ENCODE results near the gene RNF157. TPM values are rescaled to one million over a fixed set of nuclear protein-coding genes. Genes with fewer than 3 reads are reported as not detected.

RNF157 gene
- total and polyA plus RNA-seq, 9 of the 15 experiments (the other 6 are each of a cell fraction or from before 2014, with no cell fraction given) = 8.1 to 31.7 (median 20.8) TPM

DNA sequence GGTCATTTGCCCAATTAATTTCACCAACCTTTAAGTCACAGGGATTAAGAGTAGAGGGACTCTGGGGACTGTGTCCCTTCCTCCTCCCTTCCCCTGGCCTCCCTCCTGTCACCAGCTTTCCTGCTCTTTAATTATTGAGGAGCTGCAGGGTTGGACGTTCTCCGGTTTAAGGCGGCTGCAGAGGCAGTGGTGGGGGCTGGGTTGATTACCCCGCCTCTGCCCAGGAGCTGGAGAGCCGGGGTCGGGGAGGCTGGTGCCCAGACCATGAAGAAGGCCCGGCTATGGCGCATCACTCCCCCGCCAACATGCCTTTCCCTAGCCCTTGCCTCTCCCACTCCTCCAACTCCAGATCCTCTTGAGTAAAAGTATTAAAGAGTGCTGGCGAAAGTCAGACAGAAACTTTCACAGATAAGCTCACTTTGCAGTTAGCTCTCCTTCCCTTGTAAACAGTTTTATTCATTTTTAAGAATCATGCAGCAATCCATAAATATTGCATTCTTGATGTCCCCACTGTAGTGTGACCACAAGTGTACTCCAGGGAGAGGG is 98.2 kb downstream of the RNF157 start:
- POLR2A ChIA-PET = interaction anchor here (0.6 to 4.3 kb wide), 5 partner anchors 8 to 129 kb away, joined by 3 to 28 read pairs (median 5); no protein-coding TSS in a partner anchor
- 48% methylated on average over 10 of the region's 10 CpGs for WGBS (ENCODE audit: insufficient coverage, low coverage, missing lambda C conversion rate)

DNA sequence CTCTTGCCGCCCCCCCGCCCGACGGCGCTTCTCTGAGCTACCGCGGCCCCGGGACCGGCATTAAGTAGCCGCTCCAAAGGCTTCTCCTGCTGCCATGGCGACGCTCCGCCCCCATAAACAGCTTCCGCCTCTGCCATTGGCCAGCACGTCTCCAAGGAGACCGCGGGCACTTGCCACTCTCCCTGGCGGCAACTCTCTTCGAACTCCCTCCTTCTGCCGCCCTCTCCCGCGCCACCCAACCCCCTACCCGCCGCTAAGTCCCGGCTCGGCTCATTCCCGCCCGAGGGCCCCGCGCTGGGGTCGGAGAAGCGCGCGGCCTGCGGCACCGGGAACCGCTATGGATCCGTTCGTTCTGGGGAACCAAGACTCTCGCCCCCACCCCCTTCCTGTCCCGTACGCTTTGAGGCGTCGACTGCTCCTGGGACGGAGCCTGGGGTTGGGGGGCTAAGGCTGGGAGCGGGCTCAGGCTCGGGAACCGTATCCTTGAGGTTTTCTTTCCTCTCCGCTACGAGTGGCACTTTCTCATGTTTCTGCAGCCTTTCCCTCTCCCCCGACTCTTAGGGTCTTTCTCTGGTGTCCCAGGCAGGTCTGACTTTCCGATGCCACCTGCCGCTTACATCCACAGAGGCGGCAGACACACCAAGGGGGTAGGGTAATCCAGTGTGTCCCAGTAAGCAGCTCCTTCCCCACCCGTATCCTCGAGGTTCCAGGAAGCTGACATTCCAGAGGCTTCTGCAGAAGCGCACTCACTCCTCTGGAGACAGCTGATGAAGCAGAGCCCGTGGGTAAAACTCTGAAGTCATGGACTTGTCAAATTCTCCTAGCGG is 98.9 kb downstream of the RNF157 start, which contains the start of gene FOXJ1:
Gene FOXJ1 (minus strand): TSS at position 34 of the 827 bp plus-strand sequence. CDS start 850 bp downstream, outside the sequence.
- 11% methylated on average over 41 of the region's 59 CpGs for WGBS (ENCODE audit: insufficient coverage, low coverage, missing lambda C conversion rate)
- DNase-seq (ENCODE audit: extremely low read depth in 1 of 4, low spot score in 3 of 4) = peak; percentile 85 to 99 (median 98)
- peak within 1 kb of the TSS; percentile 18 to 87; a peak in 2 of 4 replicates for H3K9ac ChIP-seq (ENCODE audit: insufficient read depth in 1 of 2, low read depth in 2 of 2, low read length in 2 of 2)
- in situ Hi-C loops (cut with MboI) (no loop called here), intact Hi-C loops (cut with micrococcal nuclease) (no loop called here)
- ChIA-PET POLR2A (interaction anchor here (0.6 to 4.3 kb wide), 9 partner anchors 10 to 100 kb away, joined by 3 to 28 read pairs (median 3); no protein-coding TSS in a partner anchor), CTCF (ENCODE audit: low intra/inter-chr PET ratio) (no interaction called here)
- peak; percentile 91 for ATAC-seq
- H4K20me1 ChIP-seq (replicated peaks; ENCODE audit: control insufficient read depth, insufficient read depth, low read length) = peaks cover 14% of the 10 kb centered on the region
- no peaks in the 10 kb centered on the region for H3K79me2 ChIP-seq (ENCODE audit: control insufficient read depth, insufficient read depth, low read length)
- FAIRE-seq = peak; percentile 78
- H3K4me3 ChIP-seq = peak within 1 kb of the TSS; percentile 40; the same call in 1 of the 2 replicates
- H3K4me2 ChIP-seq (ENCODE audit: insufficient read depth, low read length) = peak within 1 kb of the TSS; percentile 61
- peaks cover 10% of the 10 kb centered on the region; the same call in 1 of the 3 replicates for H3K36me3 ChIP-seq (ENCODE audit: control insufficient read depth, insufficient read depth, low read length)
- no TSS peak for BruUV-seq (replicated peaks)
- H3K27me3 ChIP-seq (ENCODE audit: control insufficient read depth in 2 of 2, insufficient read depth in 2 of 2, low read length in 2 of 2) = peaks cover 32 to 46% of the 10 kb centered on the region in 2 experiments; a peak in 4 of 5 replicates
- no peak within 1 kb of the TSS for H3K27ac ChIP-seq (ENCODE audit: extremely low read depth, low read depth, low read length)
- H3K4me1 ChIP-seq (replicated peaks in 1 of 2; ENCODE audit: control insufficient read depth in 2 of 2, insufficient read depth in 2 of 2, low read length in 2 of 2) = peaks cover 5 to 45% of the 10 kb centered on the region in 2 experiments; a peak in 3 of 5 replicates
- no peaks in the 10 kb centered on the region for H3K9me3 ChIP-seq (replicated peaks; ENCODE audit: control insufficient read depth, insufficient read depth, low read depth, low read length)
- H3K9me1 ChIP-seq (ENCODE audit: control insufficient read depth, insufficient read depth, low read length) = no peaks in the 10 kb centered on the region
- H2AFZ ChIP-seq (ENCODE audit: low read depth, low read length) = no peak within 1 kb of the TSS
- TF ChIP-seq TAF15 (IDR thresholded peaks at IDR 0.05; ENCODE audit: low read depth, low read length) (no peak), ILF3 (IDR thresholded peaks at IDR 0.05; ENCODE audit: borderline replicate concordance) (no peak), ZNF140 (CRISPR knock-in tag; IDR thresholded peaks at IDR 0.05) (no peak), ZNF696 (CRISPR knock-in tag; conservative IDR thresholded peaks at IDR 0.05) (no peak), ZNF717 (CRISPR knock-in tag; IDR thresholded peaks at IDR 0.05) (peak; percentile 77; the same call in 1 of the 2 replicates), PCBP1 (IDR thresholded peaks at IDR 0.05; ENCODE audit: low read depth, low read length, poor library complexity, severe bottlenecking) (peak; percentile 97), SP2 (IDR thresholded peaks at IDR 0.05; ENCODE audit: extremely low read depth, low read depth, low read length, poor library complexity, severe bottlenecking) (no peak), LCOR (CRISPR knock-in tag; IDR thresholded peaks at IDR 0.05) (no peak), RAD51 (IDR thresholded peaks at IDR 0.05; ENCODE audit: borderline replicate concordance, low read depth) (no peak)
- TF ChIP-seq, protein P1, sequence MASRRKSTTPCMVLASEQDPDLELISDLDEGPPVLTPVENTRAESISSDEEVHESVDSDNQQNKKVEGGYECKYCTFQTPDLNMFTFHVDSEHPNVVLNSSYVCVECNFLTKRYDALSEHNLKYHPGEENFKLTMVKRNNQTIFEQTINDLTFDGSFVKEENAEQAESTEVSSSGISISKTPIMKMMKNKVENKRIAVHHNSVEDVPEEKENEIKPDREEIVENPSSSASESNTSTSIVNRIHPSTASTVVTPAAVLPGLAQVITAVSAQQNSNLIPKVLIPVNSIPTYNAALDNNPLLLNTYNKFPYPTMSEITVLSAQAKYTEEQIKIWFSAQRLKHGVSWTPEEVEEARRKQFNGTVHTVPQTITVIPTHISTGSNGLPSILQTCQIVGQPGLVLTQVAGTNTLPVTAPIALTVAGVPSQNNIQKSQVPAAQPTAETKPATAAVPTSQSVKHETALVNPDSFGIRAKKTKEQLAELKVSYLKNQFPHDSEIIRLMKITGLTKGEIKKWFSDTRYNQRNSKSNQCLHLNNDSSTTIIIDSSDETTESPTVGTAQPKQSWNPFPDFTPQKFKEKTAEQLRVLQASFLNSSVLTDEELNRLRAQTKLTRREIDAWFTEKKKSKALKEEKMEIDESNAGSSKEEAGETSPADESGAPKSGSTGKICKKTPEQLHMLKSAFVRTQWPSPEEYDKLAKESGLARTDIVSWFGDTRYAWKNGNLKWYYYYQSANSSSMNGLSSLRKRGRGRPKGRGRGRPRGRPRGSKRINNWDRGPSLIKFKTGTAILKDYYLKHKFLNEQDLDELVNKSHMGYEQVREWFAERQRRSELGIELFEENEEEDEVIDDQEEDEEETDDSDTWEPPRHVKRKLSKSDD (conservative IDR thresholded peaks at IDR 0.05; ENCODE audit: low read length) = no peak

More for the DNA sequence above, 98.2 kb downstream of the RNF157 start:
- BruUV-seq (replicated peaks) = no TSS peak
- Histone ChIP-seq H3K27ac (ENCODE audit: extremely low read depth, low read depth, low read length) (no peak overlapping the region), H3K9me3 (replicated peaks; ENCODE audit: control insufficient read depth, insufficient read depth, low read depth, low read length) (no peaks in the 10 kb centered on the region), H3K4me1 (replicated peaks in 1 of 2; ENCODE audit: control insufficient read depth in 2 of 2, insufficient read depth in 2 of 2, low read length in 2 of 2) (peaks cover 5 to 42% of the 10 kb centered on the region in 2 experiments; a peak in 3 of 5 replicates), H3K79me2 (ENCODE audit: control insufficient read depth, insufficient read depth, low read length) (no peaks in the 10 kb centered on the region), H3K9ac (ENCODE audit: insufficient read depth in 1 of 2, low read depth in 2 of 2, low read length in 2 of 2) (no peak overlapping the region; a peak in 1 of 4 replicates), H3K4me3 (no peak overlapping the region), H3K27me3 (ENCODE audit: control insufficient read depth in 2 of 2, insufficient read depth in 2 of 2, low read length in 2 of 2) (peaks cover 28 to 40% of the 10 kb centered on the region in 2 experiments; a peak in 4 of 5 replicates), H2AFZ (ENCODE audit: low read depth, low read length) (no peak overlapping the region), H3K9me1 (ENCODE audit: control insufficient read depth, insufficient read depth, low read length) (no peaks in the 10 kb centered on the region), H3K36me3 (ENCODE audit: control insufficient read depth, insufficient read depth, low read length) (peaks cover 17% of the 10 kb centered on the region; the same call in 1 of the 3 replicates), H3K4me2 (ENCODE audit: insufficient read depth, low read length) (no peak overlapping the region), H4K20me1 (replicated peaks; ENCODE audit: control insufficient read depth, insufficient read depth, low read length) (peaks cover 14% of the 10 kb centered on the region)
- CTCF ChIA-PET (ENCODE audit: low intra/inter-chr PET ratio) = no interaction called here
- TF ChIP-seq ZC3H11A (IDR thresholded peaks at IDR 0.05; ENCODE audit: low read depth, low read length) (no peak), ZFX (CRISPR knock-in tag; IDR thresholded peaks at IDR 0.05) (0 out of 2 replicates have a peak, but pooled peaks have one; percentile 7)
- no peak for ATAC-seq
- no peak for DNase-seq (ENCODE audit: extremely low read depth in 1 of 4, low spot score in 3 of 4)
- in situ Hi-C loops (cut with MboI) = no loop called here
- FAIRE-seq = no peak
- intact Hi-C loops (cut with micrococcal nuclease) = no loop called here
